H1 (cell line): ENCODE results near the gene RPS19. TPM values are rescaled to one million over a fixed set of nuclear protein-coding genes. Genes with fewer than 3 reads are reported as not detected.

Experiments used
- CTCF ChIA-PET: fragments of 300-600 bp; sonication (Branson Sonifier 250); formaldehyde crosslinking; loops from one replicate; lab custom pipeline; 2021; ENCODE audit not compliant: partially characterized antibody; lab: Charles Lee
- POLR2A ChIA-PET: fragments of 300-600 bp; sonication (Branson Sonifier 250); formaldehyde crosslinking; loops from one replicate; lab custom pipeline; 2021; ENCODE audit warnings: inconsistent platforms; ENCODE audit not compliant: partially characterized antibody; lab: Charles Lee
- DNase-seq, 2 experiments: peaks; one replicate each; pipeline versions ENCODE4 v3.0.0 to v3.0.0-alpha.2; 2010 to 2022; ENCODE audit warnings: low spot score in 2 of 2, low read depth in 1 of 2, mixed read lengths in 1 of 2
- FAIRE-seq: peaks from 2 replicates; lab custom pipeline; 2011; peaks lifted over from hg19 to GRCh38; lab: Jason Lieb, UNC
- H2AFZ ChIP-seq: 2 replicates; pipeline ENCODE4 v1.8.1; 2012; ENCODE audit warnings: low read length, inconsistent platforms
- H2AK5ac ChIP-seq: 2 replicates; pipeline ENCODE4 v1.6.1; 2013; ENCODE audit warnings: low read depth, low read length
- H2BK120ac ChIP-seq: replicated peaks from 2 replicates; pipeline ENCODE3; 2013; ENCODE audit warnings: low read depth, low read length, inconsistent platforms
- H2BK12ac ChIP-seq: 2 replicates; pipeline ENCODE4 v1.6.1; 2013; ENCODE audit warnings: low read depth, low read length
- H2BK15ac ChIP-seq: 2 replicates; pipeline ENCODE4 v1.6.1; 2013; ENCODE audit warnings: low read length
- H2BK20ac ChIP-seq: 2 replicates; pipeline ENCODE4 v1.6.1; 2013; ENCODE audit warnings: low read length
- H2BK5ac ChIP-seq: 2 replicates; pipeline ENCODE4 v1.6.1; 2013; ENCODE audit warnings: low read depth, low read length
- H3K14ac ChIP-seq: 2 replicates; pipeline ENCODE4 v1.6.1; 2013; ENCODE audit warnings: inconsistent platforms; ENCODE audit not compliant: insufficient read length
- H3K18ac ChIP-seq: 2 replicates; pipeline ENCODE4 v1.6.1; 2013; ENCODE audit warnings: low read length; ENCODE audit errors: extremely low read depth
- H3K23ac ChIP-seq: 2 replicates; pipeline ENCODE4 v1.6.1; 2013; ENCODE audit warnings: inconsistent platforms; ENCODE audit not compliant: insufficient read length
- H3K23me2 ChIP-seq: 2 replicates; pipeline ENCODE4 v1.6.1; 2013; ENCODE audit warnings: low read depth, low read length
- H3K27ac ChIP-seq: 2 replicates; pipeline ENCODE4 v1.6.1; 2011; ENCODE audit warnings: low read depth, low read length, inconsistent platforms
- H3K27me3 ChIP-seq, 4 experiments: replicated peaks in 1 of 4; 1 replicate in 1 of 4; 2 replicates in 3 of 4; pipeline versions ENCODE4 v1.6.1 to v1.8.1; 2011 to 2013; ENCODE audit warnings: low read length in 3 of 4, mild to moderate bottlenecking in 3 of 4, inconsistent platforms in 2 of 4, mixed read lengths in 2 of 4, moderate library complexity in 1 of 4; ENCODE audit not compliant: control insufficient read depth in 3 of 4, insufficient read depth in 3 of 4; ENCODE audit errors: extremely low read depth in 1 of 4
- H3K36me3 ChIP-seq, 4 experiments: 2 replicates each; pipeline versions ENCODE4 v1.6.1 to v1.8.1; 2011 to 2013; ENCODE audit warnings: mild to moderate bottlenecking in 4 of 4, low read length in 3 of 4, moderate library complexity in 2 of 4, control low read depth in 1 of 4, inconsistent platforms in 1 of 4; ENCODE audit not compliant: insufficient read depth in 4 of 4, control insufficient read depth in 2 of 4
- H3K4ac ChIP-seq: replicated peaks from 2 replicates; pipeline ENCODE3; 2013; ENCODE audit warnings: low read length, low read depth, mixed read lengths, inconsistent platforms; ENCODE audit not compliant: insufficient read length
- H3K4me1 ChIP-seq, 4 experiments: replicated peaks in 1 of 4; 1 replicate in 1 of 4; 2 replicates in 3 of 4; pipeline versions ENCODE4 v1.6.1 to v1.8.1; 2011 to 2013; ENCODE audit warnings: low read length in 3 of 4, inconsistent platforms in 2 of 4, mixed read lengths in 1 of 4; ENCODE audit not compliant: insufficient read depth in 4 of 4, control insufficient read depth in 3 of 4
- H3K4me2 ChIP-seq, 2 experiments: 2 replicates each; pipeline versions ENCODE4 v1.6.1 to v1.8.1; 2011 to 2013; ENCODE audit warnings: low read depth in 2 of 2, low read length in 2 of 2, control low read depth in 1 of 2, inconsistent platforms in 1 of 2, mild to moderate bottlenecking in 1 of 2; ENCODE audit not compliant: insufficient read depth in 1 of 2
- H3K4me3 ChIP-seq, 4 experiments: fragments of 200-600, 300-600 bp in 1 of 4; sonication (generic), shearing (Covaris generic), sonication (Bioruptor Twin) in 1 of 4; 2 replicates each; pipeline versions ENCODE4 v1.5.1 to v1.8.1; 2011 to 2016; ENCODE audit warnings: low read length in 4 of 4, low read depth in 3 of 4, control low read depth in 2 of 4, inconsistent platforms in 2 of 4, mild to moderate bottlenecking in 2 of 4, mixed read lengths in 1 of 4, moderate library complexity in 1 of 4; ENCODE audit not compliant: insufficient read depth in 2 of 4; ENCODE audit errors: extremely low read depth in 1 of 4
- H3K56ac ChIP-seq: replicated peaks from 2 replicates; pipeline ENCODE3; 2013; ENCODE audit warnings: low read depth, mild to moderate bottlenecking, mixed read lengths, low read length, inconsistent platforms; ENCODE audit not compliant: insufficient read length
- H3K79me1 ChIP-seq: 2 replicates; pipeline ENCODE4 v1.6.1; 2013; ENCODE audit warnings: low read depth, low read length, control low read depth
- H3K79me2 ChIP-seq, 2 experiments: 2 replicates each; pipeline versions ENCODE4 v1.6.1 to v1.8.1; 2012 to 2013; ENCODE audit warnings: low read length in 2 of 2, mild to moderate bottlenecking in 2 of 2, inconsistent platforms in 1 of 2; ENCODE audit not compliant: insufficient read depth in 2 of 2, control insufficient read depth in 1 of 2
- H3K9ac ChIP-seq, 4 experiments: replicated peaks in 1 of 4; 1 replicate in 1 of 4; 2 replicates in 3 of 4; pipeline versions ENCODE4 v1.6.1 to v1.8.1; 2011 to 2013; ENCODE audit warnings: low read depth in 3 of 4, low read length in 3 of 4, control low read depth in 2 of 4, mild to moderate bottlenecking in 2 of 4, moderate library complexity in 2 of 4, inconsistent platforms in 1 of 4; ENCODE audit errors: extremely low read depth in 1 of 4
- H3K9me3 ChIP-seq, 2 experiments: 2 replicates each; pipeline versions ENCODE4 v1.6.1 to v1.8.1; 2012 to 2013; ENCODE audit warnings: mild to moderate bottlenecking in 2 of 2, moderate library complexity in 2 of 2, control low read depth in 1 of 2, inconsistent platforms in 1 of 2, low read depth in 1 of 2, low read length in 1 of 2, mixed read lengths in 1 of 2; ENCODE audit not compliant: insufficient read depth in 2 of 2
- H4K20me1 ChIP-seq, 2 experiments: replicated peaks in 1 of 2; 2 replicates each; pipeline versions ENCODE3 to v1.8.1; 2011 to 2013; ENCODE audit warnings: inconsistent platforms in 2 of 2, low read length in 2 of 2, mild to moderate bottlenecking in 1 of 2; ENCODE audit not compliant: insufficient read depth in 2 of 2, control insufficient read depth in 1 of 2
- H4K5ac ChIP-seq: 2 replicates; pipeline ENCODE4 v1.6.1; 2013; ENCODE audit warnings: low read length, low read depth, mixed read lengths, inconsistent platforms; ENCODE audit not compliant: insufficient read length
- H4K8ac ChIP-seq: 2 replicates; pipeline ENCODE4 v1.8.0; 2013; ENCODE audit warnings: mild to moderate bottlenecking, moderate library complexity, low read length, inconsistent platforms; ENCODE audit not compliant: insufficient read depth; ENCODE audit errors: extremely low read depth
- H4K91ac ChIP-seq: replicated peaks from 2 replicates; pipeline ENCODE3; 2013; ENCODE audit warnings: low read length, mixed read lengths, inconsistent platforms; ENCODE audit not compliant: insufficient read length
- BACH1 ChIP-seq: IDR thresholded peaks from 2 replicates; pipeline ENCODE4 v1.6.1; 2012; ENCODE audit warnings: low read length, improper control_type of control experiment
- CBX5 ChIP-seq: fragments of 300-800, 300-1000 bp; sonication (generic); IDR thresholded peaks from 2 replicates; pipeline ENCODE4 v1.7.1; 2016; ENCODE audit warnings: antibody characterized with exemption, low read length, low read depth
- EZH2 ChIP-seq: fragments of 200-600 bp; sonication (generic); IDR thresholded peaks from 2 replicates; pipeline ENCODE4 v1.7.1; 2012; ENCODE audit warnings: low read depth, mild to moderate bottlenecking, moderate library complexity, low read length, inconsistent platforms; ENCODE audit not compliant: severe bottlenecking
- PHF8 ChIP-seq: fragments of 200-600 bp; sonication (generic); conservative IDR thresholded peaks from 2 replicates; pipeline ENCODE4 v1.7.1; 2012; ENCODE audit warnings: low read depth, mild to moderate bottlenecking, inconsistent platforms, low read length, moderate library complexity
- RNF2 ChIP-seq: fragments of 200-900, 300-1000 bp; sonication (generic); IDR thresholded peaks from 2 replicates; pipeline ENCODE4 v1.7.1; 2016; ENCODE audit warnings: borderline replicate concordance, low read depth, mild to moderate bottlenecking, antibody characterized with exemption, low read length; ENCODE audit not compliant: poor library complexity, severe bottlenecking; ENCODE audit errors: missing control alignments
- SIN3A ChIP-seq, 2 experiments: IDR thresholded peaks in 1 of 2; conservative IDR thresholded peaks in 1 of 2; 2 replicates each; pipeline ENCODE4 v1.6.1; 2011 to 2012; ENCODE audit warnings: low read length in 2 of 2, improper control_type of control experiment in 1 of 2, low read depth in 1 of 2, mild to moderate bottlenecking in 1 of 2
- WGBS, 2 experiments: shearing (Covaris generic) in 1 of 2; methylation state at CpG; one replicate each; pipeline versions ENCODE4 v1.1.6 to v1.1.7; 2013 to 2015; ENCODE audit warnings: low lambda C conversion rate in 2 of 2, mixed read lengths in 2 of 2, inconsistent platforms in 1 of 2, low coverage in 1 of 2, missing lambda C conversion rate in 1 of 2; ENCODE audit not compliant: insufficient replicate concordance in 2 of 2, insufficient coverage in 1 of 2, insufficient read length in 1 of 2; ENCODE audit errors: extremely low coverage in 1 of 2, missing lambda C conversion rate in 1 of 2; 5-methylcytosine and 5-hydroxymethylcytosine counted together
- polyA plus RNA-seq, 7 experiments: library from polyadenylated mRNA; depleted of rRNA in 3 of 7; stranded (reverse) in 5 of 7; unstranded in 2 of 7; fragments of >200 nt in 5 of 7; fragments of 200-250 nt in 2 of 7; gene quantifications; 1 replicate in 5 of 7; 2 replicates in 1 of 7; 4 replicates in 1 of 7; pipeline versions ENCODE4 v1.2.1 to v1.2.3, GENCODE V29; 2011 to 2013; ENCODE audit warnings: missing spikeins in 2 of 7, mixed read lengths in 2 of 7
- total RNA-seq: library from RNA; stranded (reverse); fragmentation: NEBNext Ultra II Directional; extraction: Animal tissue kit (Norgen Biotek cat#: 25700); gene quantifications from 2 replicates; pipeline ENCODE4 v1.2.1, GENCODE V29; 2021
- TF ChIP-seq, protein P1 (sequence below), 3 experiments: IDR thresholded peaks; 1 replicate in 2 of 3; 2 replicates in 1 of 3; pipeline versions ENCODE4 v1.5.1 to v1.6.1; 2011; ENCODE audit warnings: low read length in 3 of 3, mild to moderate bottlenecking in 3 of 3, inconsistent platforms in 2 of 3, low read depth in 1 of 3, moderate library complexity in 1 of 3; ENCODE audit not compliant: insufficient read depth in 1 of 3; ENCODE audit errors: control extremely low read depth in 1 of 3

The RPS19 gene
- total and polyA plus RNA-seq, 2 of the 8 experiments (the other 6 are each of a cell fraction or from before 2014, with no cell fraction given) = 2,817 to 5,751 TPM

DNA sequence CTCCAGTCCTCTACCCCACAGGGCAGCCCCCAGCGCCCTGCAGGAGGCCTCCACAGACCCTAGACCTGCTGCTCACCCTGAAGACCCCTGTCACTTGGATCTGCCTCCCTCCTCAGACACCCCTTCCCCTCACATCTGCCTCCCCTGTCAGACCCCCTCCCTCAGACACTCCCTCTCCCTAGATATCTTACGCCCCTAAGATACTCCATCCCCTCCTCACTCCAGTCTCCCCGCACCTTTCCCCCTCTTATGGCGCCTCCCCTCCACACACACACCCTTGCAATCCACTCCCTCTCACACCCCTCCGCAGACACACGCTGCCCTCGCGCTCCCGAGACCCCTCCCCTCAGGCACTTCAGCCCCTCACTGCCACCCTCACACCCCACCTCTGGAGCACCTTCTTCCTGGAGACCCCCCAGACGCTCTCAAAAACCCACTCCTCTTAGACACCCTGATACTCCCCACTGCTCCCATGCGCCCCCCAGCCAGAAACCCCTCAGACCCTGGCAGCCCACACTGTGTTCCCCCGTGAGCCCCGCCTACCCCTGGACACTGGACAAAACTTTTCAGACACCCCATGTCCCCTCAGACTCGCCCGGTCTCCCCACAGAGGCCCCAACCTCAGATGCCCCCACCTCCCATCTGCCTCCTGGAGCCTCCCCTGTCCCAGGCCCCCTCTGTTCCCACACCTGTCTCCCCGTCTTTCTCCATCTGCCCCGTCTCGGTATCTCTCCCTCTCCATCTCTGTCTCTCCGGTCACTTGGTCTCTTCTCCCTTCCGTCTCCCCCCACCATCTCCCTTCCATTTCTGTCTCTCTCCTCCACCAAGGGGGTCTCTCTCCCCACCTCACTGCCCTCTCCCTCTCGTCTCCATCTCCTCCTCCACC is 53.7 kb downstream of the RPS19 start:
- Histone ChIP-seq H3K27me3 (peaks cover 57 to 94% (median 91%) of the 10 kb centered on the region in 4 experiments), H2AK5ac (0 out of 2 replicates have a peak overlapping the region, but pooled peaks have one; percentile 53), H3K4me1 (peaks cover 0 to 23% (median 5%) of the 10 kb centered on the region in 4 experiments; a peak in 5 of 7 replicates), H3K4ac (no peak overlapping the region), H4K20me1 (peaks cover 9 to 43% of the 10 kb centered on the region in 2 experiments), H2BK5ac (no peak overlapping the region), H3K56ac (no peak overlapping the region), H2BK12ac (0 out of 2 replicates have a peak overlapping the region, but pooled peaks have one; percentile 50), H3K23ac (no peak overlapping the region), H4K91ac (no peak overlapping the region), H3K79me1 (peaks cover 2% of the 10 kb centered on the region), H3K9ac (no peak overlapping the region), H3K36me3 (no peaks in the 10 kb centered on the region), H3K14ac (no peak overlapping the region), H2AFZ (no peak overlapping the region), H3K27ac (no peak overlapping the region), H3K4me2 (peak overlapping the region; percentile 54 to 87), H2BK15ac (no peak overlapping the region), H3K9me3 (no peaks in the 10 kb centered on the region), H3K23me2 (peaks cover 18% of the 10 kb centered on the region), H2BK20ac (peak overlapping the region; percentile 9; the same call in 1 of the 2 replicates), H3K79me2 (no peaks in the 10 kb centered on the region), H3K4me3 (peak overlapping the region in 1 of 4 experiments; percentile 52; a peak in 3 of 8 replicates), H4K5ac (no peak overlapping the region), H2BK120ac (no peak overlapping the region), H4K8ac (no peak overlapping the region), H3K18ac (no peak overlapping the region)
- ChIA-PET POLR2A (interaction anchor here (2.9 kb wide), 1 partner anchor 13 kb away, joined by 20 read pairs; no protein-coding TSS in a partner anchor), CTCF (no interaction called here)
- no peak for DNase-seq
- 16% methylated on average over 17 of the region's 21 CpGs; no CpG with 5 or more reads in 1 of the 2 experiments for WGBS, 2 experiments
- no peak for FAIRE-seq
- TF ChIP-seq, protein P1, sequence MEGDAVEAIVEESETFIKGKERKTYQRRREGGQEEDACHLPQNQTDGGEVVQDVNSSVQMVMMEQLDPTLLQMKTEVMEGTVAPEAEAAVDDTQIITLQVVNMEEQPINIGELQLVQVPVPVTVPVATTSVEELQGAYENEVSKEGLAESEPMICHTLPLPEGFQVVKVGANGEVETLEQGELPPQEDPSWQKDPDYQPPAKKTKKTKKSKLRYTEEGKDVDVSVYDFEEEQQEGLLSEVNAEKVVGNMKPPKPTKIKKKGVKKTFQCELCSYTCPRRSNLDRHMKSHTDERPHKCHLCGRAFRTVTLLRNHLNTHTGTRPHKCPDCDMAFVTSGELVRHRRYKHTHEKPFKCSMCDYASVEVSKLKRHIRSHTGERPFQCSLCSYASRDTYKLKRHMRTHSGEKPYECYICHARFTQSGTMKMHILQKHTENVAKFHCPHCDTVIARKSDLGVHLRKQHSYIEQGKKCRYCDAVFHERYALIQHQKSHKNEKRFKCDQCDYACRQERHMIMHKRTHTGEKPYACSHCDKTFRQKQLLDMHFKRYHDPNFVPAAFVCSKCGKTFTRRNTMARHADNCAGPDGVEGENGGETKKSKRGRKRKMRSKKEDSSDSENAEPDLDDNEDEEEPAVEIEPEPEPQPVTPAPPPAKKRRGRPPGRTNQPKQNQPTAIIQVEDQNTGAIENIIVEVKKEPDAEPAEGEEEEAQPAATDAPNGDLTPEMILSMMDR (IDR thresholded peaks at IDR 0.05; ENCODE audit: control extremely low read depth in 1 of 3, insufficient read depth in 1 of 3, low read depth in 1 of 3, low read length in 3 of 3) = no peak
- TF ChIP-seq SIN3A (conservative IDR thresholded peaks at IDR 0.05 in 1 of 2, IDR thresholded peaks at IDR 0.05 in 1 of 2; ENCODE audit: low read depth in 1 of 2, low read length in 2 of 2) (no peak), BACH1 (no peak), PHF8 (no peak), RNF2 (peak; percentile 11), EZH2 (peak; percentile 55), CBX5 (no peak)
